Superior temporal gyrus (tissue), 1 donor: Measurements from ENCODE around the gene H2BW1.
"Not testable (repeated sequence)": the region's sequence is repeated elsewhere in the genome, so short reads cannot be mapped to it uniquely, and the experiment has no call there.

Experiments used
- DNase-seq: peaks from one replicate; pipeline ENCODE4 v3.0.0-alpha.2; 2016; ENCODE audit errors: extremely low spot score

H2BW1 gene, protein sequence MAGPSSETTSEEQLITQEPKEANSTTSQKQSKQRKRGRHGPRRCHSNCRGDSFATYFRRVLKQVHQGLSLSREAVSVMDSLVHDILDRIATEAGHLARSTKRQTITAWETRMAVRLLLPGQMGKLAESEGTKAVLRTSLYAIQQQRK

GRCh38 chrX:104013606-104014005 is at the start of gene H2BW1:
H2BW1 (minus strand) TSS chrX:104013708; CDS start chrX:104013576, 132 bp downstream.
- DNase-seq, result no peak

DNA sequence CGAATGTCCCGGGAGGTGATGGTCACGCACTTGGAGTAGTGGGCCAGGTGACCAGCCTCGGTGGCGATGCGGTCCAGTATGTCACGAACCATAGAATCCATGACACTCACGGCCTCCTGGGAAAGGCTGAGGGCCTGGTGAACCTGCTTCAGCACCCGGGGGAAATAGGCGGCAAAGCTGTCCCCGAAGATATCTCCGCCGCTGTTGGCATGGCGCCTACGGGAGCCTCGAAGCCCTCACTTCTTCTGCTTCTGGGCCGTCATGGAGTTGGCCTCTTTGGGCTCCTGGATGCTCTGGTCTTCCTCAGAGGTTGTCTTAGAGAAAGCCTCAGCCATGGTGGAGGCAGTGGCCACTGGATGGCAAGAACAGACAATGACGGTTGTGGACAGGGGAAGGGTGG is 49.1 kb upstream of the H2BW1 start:
- DNase-seq, result not testable (repeated sequence)

DNA sequence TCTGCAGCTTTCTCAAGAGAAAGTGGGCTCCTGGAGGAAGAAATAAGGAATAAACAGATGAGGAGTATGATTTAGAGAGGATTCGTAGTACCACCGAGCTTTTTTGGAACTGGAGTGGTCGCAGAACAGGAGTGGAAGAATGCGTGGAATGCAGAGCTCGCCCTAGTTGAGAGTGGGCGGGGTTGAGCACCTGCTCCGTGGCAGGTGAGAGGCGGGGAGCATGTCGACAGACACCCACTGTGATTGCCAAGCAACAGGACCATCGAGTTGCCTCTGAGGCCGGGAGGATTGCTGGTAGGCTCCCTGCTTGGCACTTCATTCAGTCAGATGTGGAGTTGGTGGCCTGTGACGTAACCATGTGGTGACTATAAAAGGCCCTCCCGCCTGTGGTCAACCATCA is 41.4 kb upstream of the H2BW1 start:
- DNase-seq, result not testable (repeated sequence)

DNA sequence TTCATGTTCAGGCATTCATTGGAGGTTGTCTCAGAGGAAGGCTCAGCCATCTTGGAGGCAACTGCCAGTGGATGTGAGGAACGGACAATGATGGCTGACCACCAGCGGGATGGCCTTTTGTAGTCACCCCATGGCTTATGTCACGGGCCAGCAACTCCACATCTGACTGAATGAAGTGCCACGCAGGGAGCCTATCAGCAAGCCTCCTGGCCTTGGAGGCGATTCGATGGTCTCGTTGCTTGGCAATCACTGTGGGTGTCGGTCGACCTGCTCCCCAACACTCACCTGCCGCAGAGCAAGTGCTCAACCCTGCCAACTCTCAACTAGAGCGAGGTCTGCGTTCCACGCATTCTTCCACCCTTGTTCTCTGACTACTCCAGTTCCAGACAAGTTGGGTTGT is 33.7 kb upstream of the H2BW1 start:
- no peak for DNase-seq

- DNase-seq, result no peak
These were observed 32.1 kb upstream of the H2BW1 start for GRCh38 chrX:104045642-104046041.

DNA sequence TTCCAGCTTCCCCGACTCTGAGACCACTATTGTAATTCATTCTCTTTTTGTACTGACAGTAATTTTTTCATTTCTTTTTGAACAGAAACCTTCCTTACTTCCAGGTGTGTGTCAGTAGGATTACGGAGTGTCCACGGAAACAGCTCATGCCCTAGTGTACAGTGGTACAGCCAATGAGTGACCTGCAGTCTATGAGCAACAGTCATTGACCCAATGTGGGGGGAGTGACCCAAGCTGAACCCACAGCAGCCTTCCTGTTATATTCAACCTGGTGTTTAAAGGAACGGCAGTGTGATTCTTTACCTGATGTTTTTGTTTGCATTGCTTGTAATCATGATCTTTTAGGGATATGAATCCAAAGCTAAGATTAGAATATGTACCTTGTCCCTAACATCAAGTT is 27.5 kb upstream of the H2BW1 start:
- no peak for DNase-seq

DNA sequence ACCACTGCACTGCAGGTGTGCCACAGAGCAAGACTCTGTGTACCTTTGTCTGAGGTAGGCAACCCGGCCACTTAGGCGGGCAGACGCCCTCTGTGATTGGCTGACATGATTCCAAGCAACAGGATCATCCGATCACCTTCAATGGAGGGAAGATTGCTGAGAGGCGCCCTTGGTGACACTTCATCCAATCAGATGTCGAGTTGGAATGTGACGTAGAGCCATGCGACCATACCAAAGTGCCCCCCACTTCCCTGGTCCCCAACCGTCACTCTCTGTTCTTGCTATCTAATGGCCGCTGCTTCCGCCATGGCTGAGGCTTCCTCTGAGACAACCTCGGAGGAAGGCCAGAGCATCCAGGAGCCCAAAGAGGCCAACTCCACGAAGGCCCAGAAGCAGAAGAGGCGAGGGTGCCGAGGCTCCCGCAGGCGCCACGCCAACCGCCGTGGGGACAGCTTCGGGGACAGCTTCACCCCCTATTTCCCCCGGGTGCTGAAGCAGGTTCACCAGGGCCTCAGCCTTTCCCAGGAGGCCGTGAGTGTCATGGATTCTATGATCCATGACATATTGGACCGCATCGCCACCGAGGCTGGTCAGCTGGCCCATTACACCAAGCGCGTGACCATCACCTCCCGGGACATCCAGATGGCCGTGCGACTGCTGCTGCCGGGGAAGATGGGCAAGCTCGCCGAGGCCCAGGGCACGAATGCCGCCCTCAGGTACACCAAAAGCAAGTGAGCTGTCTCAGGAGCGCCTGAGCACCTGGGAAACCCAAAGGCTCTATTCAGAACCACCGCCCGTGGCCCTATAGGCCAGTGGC is 26.4 kb upstream of the H2BW1 start, which contains the start of gene H2BW2:
H2BW2 (plus strand) TSS at position 268 of the 817 bp plus-strand sequence; CDS start at position 307, 39 bp downstream.
- no peak for DNase-seq

DNA sequence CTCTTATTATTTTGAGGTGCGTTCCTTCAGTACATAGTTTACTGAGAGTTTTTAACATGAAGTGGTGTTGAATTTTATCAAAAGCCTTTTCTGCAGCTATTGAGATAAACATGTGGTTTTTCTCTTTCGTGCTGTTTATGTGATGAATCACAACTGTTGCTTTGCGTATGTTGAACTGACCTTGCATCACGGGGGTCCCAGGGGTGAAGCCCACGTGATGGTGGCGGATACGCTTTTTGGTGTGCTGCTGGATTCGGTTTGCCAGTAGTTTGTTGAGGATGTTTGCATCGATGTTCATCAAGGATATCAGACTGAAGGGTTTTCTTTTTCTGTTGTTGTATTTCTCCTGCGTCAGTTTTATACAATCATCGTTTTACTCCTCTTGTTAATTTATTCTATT is 4.6 kb upstream of the H2BW1 start:
- no peak for DNase-seq

GRCh38 chrX:104015576-104015975 is 2.1 kb upstream of the H2BW1 start:
- not testable (repeated sequence) for DNase-seq

DNA sequence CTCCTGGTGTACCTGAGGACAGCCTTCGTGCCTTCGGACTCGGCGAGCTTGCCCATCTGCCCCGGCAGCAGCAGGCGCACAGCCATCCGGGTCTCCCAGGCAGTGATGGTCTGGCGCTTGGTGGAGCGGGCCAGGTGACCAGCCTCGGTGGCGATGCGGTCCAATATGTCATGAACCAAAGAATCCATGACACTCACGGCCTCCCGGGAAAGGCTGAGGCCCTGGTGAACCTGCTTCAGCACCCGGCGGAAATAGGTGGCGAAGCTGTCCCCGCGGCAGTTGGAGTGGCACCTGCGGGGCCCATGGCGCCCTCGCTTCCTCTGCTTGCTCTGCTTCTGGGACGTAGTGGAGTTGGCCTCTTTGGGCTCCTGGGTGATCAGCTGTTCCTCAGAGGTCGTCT is 350 bp downstream of the H2BW1 start:
- DNase-seq, result no peak

GRCh38 chrX:104008831-104009230 is 4.7 kb downstream of the H2BW1 start:
- DNase-seq, result no peak

DNA sequence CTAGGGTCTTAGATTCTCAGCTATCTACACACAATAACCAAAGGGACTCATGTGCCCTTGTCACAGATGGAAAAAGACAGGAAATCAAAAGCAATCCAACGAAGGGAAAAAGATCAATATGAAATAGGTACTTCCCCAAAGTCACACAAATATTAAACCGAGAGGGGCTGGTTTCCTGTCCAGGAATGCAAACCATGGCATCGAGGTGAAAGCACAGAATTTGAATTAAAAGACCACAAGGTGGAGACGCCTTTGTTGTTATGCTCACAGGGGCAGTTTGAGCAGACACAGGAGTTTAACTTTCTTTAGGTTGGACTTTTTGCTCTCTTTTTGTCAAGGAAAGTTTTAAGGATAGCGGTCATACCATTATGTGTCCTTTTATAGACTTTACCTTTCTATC is 14.3 kb downstream of the H2BW1 start:
- DNase-seq, result no peak

GRCh38 chrX:103983508-103983907 is 30.0 kb downstream of the H2BW1 start:
- not testable (repeated sequence) for DNase-seq

- DNase-seq, result not testable (repeated sequence)
These were observed 50.9 kb downstream of the H2BW1 start, which contains the start of gene TMSB15B for GRCh38 chrX:103962411-103963278. TMSB15B (plus strand) TSS chrX:103962627.
